Stimulated activated CD4-positive, alpha-beta T cell treated with anti-CD3 and anti-CD28 coated beads, Interleukin-4, amount 100 ng/mL, for 48 hours (primary cell): ENCODE results near the gene CGNL1.

Experiments
- DNase-seq, 2 donors: peaks; one replicate each; pipeline ENCODE4 v3.0.0-alpha.2; 2020; ENCODE audit warnings: low read depth in 2 of 2

Gene CGNL1

DNA sequence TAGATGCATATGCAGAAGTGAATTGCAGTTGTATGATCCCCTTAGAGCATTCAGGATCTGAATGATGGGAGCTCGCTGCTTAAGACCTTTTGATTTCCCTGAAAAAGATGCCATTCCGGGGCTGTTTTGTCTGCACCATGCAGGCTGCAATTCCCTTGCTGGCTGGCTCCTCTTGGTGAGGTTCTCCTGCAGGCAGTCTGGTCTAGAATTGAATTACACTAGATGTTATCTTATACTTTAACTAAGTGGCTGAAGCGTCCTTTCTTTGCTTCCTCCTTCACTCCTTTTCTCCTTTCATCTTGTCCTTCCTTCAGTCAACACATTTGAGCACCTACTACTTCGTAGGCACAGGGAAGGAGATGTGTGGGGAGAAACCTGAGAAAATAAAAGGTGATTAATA lies 196.8 kb downstream of the CGNL1 start:
- DNase-seq: no peak

DNA sequence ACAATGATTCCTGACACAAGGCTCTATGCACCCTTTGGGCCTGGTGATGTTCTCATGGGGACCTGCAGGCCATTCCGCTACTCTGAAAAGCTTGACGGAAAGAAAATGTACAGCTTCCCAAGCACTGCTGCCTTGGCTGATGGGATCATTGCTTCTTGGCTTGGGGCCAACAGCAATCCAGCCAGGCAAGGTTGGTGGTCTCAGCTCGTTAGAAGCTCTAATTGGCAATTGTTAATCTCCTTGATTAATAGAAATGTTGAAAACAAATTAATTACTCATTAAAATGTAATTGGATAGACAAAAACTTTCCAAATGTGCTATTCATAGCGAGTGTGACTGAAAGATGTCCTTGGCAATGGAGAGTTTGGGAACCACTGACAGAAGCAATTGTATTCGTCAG lies 199.1 kb downstream of the CGNL1 start:
- no peak for DNase-seq

DNA sequence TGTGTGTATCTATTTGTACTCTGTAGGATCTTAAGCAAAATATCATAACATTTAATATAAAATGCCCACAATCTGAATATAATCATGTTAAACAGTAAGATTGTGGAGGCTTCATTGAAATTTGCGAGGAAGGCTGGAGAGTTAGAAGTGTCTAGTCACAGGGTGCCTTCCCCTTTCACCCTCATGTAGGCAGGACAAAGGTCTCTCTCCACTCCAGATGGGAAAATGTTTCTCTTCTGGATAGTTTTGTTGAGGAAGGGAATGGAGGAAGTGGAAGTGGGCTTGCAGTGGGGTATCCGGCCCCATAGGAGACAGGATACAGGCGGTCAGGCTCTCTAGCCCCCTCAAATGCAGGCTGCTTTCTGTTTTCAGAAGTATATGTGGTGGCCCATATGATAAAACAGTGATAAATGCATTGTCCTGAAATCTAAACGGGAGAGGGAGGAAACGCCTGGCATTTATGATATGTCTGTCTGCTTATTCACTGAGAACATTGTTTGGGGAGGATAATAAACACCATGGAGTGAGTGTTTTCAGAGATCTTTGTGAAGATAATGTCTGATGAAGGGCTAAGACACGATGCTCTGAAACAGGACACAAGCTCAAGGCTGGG lies 202.1 kb downstream of the CGNL1 start:
- DNase-seq: no peak

DNA sequence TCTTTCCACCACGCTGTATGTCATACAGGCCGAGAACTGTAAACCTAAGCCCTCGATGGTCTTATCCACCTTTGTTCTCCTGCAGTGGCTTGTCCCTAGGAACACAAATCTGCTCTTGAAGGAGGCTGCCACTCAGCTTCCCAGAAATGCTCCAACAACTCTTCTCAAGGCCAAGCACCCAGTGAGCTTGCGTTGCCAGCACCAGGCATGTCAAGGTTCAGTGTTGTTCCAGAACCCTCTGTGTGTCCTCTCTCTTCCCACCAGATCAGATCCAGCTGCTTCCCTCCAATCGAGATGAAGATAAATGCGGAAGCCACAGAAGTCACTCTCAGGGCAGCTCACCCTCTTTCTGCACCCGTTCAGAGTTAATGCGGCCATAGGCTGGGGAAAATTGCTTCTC lies 204.1 kb downstream of the CGNL1 start:
- no peak for DNase-seq

DNA sequence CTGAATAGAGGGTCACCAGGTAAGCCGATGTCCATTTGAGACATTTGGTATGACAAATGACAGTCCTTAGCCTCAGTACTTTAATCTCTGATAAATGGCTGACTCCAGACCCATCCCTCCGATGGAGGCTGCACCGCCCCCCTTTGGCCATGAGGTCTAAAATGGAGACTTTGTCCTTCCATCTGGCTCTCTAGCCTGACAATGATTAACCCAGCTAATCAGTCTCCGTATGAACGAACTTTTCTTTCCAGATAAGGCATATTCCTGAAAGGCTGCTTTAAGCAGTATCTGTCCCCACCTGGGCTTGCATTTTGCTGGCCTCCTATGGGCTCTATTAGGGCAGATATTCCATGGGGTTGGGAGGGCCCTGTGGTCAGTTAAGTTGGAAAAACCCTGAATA lies 204.6 kb downstream of the CGNL1 start:
- no peak for DNase-seq

DNA sequence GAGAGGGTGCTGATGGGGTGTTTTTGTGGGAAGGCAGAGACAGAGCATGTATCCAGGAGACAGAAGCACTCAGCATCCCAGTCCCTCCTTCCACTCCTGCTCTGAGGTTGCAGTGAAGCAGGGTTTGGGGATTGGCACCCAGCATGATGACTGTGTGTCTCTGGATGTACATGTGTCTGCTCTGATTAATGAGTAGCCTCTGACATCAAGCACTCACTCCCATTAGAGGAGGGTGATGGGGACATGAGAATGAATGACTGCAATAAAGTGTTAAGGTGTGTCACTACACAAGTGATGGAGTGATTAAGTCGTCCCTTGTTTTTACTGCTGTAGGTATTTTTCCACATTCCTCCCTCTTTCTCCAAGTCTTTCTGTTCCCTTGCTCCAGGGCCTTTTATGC lies 205.8 kb downstream of the CGNL1 start:
- DNase-seq: no peak

DNA sequence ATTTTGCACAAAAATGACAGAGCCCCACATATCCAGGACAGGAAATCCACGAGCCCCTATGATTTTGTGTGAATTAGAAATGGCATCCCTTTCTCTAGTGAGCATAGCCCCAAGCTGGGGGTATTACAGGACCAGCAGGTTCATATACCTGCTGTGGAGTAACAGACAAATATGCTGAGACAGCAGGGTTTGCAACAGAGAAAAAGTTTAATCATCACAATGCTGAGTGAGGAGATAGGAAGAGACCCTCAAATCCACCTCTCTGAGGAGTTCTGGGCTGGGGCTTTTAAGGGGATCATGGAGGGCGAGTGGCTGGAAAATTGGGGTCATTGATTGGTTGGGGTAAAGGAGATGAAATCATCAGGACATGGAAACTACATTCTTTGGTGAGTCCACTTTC lies 207.0 kb downstream of the CGNL1 start:
- no peak for DNase-seq

DNA sequence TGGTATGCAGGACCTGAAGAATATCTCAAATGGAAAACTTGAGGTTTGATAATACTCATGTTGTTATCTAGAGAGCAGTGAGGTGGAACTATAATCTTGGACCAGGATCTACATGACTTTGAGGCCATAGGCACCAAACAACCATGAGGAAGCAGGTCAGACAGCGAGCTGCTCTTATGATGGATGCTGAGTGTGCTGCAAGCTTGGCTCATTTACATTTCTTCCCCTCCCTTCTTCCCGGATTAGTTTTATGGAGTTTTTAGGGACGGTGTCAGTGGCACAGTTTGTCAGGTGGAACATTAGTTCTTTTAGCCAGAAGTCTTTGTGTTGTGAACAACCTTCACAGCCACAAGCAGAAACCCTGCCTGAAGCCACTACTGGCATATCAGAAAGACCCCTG lies 207.4 kb downstream of the CGNL1 start:
- no peak for DNase-seq

DNA sequence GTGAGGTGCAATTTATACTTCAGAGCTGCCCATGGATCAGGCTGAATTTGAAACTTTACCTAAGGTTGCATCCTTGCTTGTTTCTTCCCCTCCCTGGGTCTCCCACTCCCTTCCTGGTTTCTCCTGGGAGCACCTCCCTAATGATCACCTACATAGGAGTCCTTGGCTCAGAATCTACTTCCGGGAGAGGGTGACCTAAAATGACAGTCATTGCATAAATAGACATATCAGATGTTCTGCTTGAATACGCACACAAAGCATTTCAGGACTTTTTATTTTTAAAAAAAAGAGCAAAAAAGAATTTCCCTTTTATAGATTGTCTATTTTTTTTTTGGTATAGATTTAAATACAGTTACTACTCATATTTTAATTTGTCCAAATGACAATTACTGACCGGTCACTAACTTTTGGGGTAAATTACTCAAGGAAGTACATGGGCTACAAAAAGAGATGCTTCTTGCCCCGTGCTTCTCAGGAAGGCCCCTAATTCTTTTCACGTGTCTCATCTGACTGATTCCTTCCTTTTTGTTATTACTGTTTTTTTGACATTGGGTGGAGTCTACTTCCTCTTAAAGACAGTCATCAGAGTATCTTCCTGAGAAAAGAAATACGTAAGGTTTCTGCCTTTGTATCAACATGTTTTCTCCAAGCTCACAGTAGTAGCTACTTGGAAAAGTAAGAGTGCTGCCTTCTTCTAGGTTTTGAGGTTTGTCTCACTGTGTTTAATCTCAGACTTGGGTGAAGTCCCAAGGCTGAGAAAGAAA lies 210.5 kb downstream of the CGNL1 start:
- DNase-seq: no peak

DNA sequence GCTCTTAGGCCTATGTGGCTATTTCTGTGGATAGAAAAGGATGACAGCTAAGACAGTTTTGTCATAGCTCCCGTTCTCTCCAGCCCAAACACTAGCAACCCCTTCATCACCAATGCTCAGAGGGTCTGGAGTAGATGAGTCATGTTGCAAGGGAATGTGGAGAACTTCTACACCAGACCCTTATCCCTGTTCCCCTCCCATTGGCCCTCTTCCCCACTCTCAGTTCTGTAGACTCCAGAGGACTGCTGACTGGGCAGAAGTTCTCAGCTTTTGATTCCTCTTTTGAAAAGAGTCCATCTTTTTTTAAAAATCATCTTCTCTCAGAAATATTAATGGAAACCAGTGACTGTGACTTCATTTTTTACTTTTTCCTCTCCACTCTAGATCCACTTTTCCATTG lies 213.0 kb downstream of the CGNL1 start:
- no peak for DNase-seq

DNA sequence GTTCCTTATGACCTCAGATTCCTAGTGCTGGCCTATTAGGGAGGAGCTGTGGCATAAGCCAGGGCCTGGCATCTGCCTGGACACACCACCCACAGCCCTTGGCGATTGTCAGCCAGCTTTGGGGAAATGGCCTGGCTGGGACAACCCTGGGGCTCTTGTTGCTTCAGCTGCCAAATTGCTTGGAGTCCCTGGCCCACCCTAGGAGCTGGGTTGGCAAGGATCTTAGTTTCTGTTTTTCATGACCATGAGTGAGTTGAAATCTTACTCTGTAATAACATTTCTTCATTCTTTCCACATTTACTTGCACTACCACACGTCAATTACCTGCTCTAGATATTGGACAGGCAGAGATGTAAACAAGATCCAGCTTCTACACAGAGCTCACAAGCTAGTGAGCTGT lies 213.4 kb downstream of the CGNL1 start:
- no peak for DNase-seq

DNA sequence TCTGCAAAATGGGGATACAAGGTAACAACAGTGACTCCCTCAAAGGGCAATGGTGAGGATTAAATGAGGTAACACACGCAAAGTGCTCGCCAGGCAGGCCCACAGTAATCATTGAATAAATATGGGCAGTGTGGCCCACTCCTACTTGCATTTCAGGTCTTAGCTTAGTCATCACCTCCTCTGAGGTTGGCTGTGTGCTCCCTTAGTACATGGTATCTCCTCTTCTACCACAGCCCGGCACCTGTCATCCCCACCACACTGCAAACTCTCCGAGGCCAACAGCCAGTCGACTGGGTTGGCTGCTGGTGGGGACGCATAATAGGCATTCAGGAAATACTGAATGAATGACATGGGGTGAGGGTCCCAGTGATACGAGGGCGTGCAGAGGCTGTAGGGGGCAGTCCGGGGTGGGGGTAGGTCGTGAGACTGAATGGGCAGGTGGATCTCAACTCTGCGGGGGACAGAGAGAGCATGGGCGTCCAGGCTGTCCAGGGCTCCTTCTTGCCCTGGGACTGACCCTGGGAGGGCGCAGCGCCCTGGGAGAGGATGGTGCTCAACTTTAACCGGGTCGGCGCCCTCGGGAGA lies 215.0 kb downstream of the CGNL1 start:
- no peak for DNase-seq

DNA sequence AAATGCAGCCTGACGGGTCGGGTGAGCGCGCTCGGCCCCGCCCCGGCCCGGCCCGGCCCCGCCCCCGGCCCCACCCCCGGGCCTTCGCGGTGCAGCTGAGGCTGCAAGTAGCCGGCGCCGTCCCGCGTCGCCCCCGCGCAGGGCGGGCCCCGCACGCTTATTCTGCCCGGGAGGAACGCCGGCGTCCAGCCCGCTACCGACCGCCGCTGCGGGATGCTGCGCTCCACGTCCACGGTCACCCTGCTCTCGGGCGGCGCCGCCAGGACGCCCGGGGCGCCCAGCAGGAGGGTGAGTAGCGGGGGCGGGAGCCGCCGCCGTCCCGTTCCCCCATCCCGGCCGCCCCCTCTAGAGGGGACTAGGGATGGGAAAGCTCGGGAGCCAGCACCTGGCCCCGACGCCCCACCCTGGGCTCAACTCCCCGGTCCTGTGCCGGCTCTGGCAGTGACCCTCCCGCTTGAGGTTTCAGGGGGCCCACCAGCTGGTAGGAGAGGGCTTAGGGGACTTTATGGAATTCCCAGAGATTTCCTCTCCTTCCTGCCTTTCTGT lies 215.6 kb downstream of the CGNL1 start, which contains the start of gene MYZAP:
Gene MYZAP, plus strand, starts transcription at position 83 of the 546 bp plus-strand sequence. Its CDS starts 131 bp downstream, at position 214.
- DNase-seq: peak; percentile 28 to 30

DNA sequence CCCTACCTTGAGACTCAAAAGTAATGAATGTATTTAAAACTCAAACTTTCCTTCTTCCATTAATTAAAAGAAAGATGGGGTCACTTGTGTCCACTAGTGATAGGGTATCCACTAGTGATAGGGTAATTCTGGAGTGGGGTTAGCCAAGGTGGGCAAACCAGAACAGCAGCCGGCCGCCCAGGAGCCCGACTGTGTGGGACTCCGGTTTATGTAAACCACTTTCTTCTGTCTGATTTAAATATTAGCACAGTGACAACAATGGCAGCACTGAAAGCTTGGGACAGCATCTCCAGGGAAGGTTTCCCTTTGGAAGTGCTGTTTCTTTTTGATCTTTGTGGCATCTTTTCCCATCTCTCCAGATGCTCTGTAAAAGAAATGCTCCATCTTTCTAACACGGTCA lies 216.1 kb downstream of the CGNL1 start:
- DNase-seq: no peak

DNA sequence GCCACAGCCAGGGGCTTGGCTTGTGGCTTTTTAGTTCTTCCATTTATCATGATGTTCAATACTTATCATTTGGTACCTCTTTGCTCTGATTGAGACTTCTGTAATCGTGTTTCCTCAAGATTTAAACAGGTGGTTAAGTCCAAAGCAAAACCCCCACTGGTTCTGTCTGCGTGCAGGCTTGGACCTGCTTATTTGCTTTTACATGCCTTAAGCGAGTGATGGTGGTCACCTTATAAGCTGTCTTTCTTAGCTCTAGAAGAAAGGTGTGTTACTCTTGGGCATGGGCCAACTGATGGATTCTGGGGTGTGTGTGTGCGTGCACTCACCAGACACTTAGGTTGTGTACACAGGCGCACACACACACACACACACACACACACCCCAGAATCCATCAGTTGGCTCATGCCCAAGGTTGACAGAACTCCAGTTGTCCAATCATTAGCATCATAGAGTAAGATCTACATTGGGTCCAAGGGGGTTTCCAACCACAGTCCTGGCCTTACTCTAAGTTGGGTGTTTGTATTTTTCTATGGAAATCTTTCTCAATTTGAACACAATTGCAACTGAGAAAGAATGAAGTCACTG lies 216.6 kb downstream of the CGNL1 start:
- no peak for DNase-seq

DNA sequence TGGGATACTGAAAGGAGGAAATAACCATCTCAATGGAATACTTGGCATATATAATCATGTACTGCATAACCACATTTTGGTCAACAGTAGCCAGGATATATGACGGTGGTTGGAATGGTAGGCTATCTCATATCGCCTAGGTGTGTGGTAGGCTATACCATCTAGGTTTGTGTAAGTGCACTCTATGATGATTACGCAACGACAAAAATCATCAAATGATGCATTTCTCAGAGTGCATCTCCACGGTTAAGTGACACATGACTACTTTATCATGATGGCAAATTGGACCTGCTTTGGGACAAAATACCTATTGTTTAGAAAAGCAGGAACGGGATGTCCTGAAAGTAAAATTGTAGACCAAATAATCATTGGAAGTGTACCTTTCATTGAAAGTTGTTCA lies 218.2 kb downstream of the CGNL1 start:
- no peak for DNase-seq

DNA sequence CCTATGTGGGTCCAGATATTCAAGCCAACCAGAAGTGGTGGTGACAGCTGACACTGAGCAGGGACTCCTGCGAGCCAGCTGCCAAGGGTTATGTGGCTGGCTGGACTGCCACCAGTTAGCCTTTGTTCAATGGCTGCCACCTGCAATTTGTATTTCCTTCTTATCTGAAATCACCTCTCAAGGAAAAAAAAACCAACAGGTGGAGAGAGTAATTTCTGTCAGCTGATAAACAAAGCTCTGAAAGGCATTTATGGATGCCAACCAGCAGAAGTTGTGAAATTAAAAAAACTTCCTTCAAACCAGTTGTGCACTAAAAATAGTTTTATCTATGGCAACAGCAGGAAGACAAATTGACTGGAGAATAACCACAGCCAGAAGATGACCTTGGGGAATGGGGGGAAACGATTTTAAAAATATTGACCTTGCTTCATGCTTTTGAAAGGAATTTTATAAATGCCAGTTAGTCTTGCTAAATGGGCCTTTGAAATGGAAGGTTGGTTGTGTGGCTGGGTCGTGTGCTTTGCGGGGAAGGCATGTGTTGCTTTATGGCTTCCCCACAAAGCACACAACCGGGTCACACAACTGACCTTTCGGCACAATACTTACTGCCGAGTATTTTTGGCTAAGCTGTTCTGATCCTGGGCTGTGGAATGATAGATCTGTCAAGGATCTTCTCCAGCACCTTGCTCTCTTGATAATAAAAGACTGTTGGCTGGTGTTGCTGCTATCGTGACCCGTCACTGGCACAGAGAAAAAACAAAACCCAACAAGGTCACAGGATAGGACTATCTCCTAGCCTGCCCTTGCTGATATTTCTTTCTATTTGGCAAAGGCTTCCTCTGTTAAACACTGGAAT lies 218.9 kb downstream of the CGNL1 start:
- DNase-seq: no peak

DNA sequence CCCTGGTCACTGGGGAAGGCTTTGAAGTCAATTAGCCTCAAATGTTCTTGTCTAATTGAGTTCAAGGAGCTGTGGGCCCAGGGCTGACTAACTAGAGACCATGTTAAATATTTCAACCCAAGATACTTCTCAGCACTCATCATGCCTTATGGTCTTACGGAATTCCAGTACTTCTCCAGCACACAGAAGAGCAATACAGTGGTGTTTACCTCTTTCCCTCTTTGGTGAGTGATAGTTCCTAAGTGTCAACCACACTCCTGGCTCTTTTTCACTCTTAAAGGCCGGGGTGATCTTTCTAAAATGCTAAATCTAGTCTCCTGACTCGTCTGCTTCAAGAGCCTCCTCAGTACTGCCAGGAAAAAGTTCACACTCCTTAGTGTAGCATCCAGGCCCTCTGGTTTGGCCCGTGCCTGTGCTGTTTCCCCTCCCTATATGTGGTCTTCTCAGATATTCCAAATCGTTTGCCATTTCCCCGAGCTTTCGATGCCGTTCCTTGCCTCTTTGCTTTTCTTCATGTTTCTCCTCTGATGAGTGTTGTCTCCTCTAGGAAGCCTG lies 220.1 kb downstream of the CGNL1 start:
- no peak for DNase-seq

DNA sequence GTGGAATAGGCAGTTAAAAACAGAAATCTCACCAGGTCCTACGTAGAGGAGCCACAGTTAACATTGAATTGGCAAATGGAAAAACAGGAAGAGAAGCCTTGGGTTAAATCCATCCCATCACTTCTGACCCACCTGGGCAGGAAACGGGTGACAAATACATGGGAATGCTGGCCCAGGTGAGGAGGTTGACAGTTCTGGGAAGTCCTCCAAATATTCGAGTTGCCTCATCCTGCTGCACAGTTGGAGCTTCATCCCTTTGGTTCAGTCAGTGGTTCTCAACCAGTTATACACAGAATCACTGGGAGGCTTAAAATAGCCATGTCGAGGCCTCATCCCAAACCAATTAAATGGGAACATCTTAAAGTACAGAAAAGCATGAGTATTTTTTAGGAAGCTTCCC lies 220.7 kb downstream of the CGNL1 start:
- DNase-seq: no peak

DNA sequence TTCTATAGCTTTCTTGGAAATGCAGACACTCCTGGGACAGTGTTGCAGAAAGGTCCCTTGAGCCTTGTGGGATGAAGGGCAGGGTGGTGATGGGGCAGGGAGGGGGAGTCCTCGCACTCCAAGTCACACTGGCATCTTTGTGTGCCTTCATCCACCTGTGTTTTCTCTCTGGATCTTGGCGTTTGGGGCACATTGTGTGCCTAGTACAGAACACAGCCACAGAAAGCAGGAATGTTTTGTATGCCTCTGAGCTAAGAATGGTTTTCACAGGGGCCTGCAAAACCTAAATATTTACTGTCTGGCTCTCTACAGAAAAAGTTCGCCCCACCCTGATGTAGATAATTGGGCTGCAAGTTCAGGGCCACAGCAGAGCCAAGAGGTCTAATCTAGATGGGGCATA lies 221.1 kb downstream of the CGNL1 start:
- DNase-seq: no peak

DNA sequence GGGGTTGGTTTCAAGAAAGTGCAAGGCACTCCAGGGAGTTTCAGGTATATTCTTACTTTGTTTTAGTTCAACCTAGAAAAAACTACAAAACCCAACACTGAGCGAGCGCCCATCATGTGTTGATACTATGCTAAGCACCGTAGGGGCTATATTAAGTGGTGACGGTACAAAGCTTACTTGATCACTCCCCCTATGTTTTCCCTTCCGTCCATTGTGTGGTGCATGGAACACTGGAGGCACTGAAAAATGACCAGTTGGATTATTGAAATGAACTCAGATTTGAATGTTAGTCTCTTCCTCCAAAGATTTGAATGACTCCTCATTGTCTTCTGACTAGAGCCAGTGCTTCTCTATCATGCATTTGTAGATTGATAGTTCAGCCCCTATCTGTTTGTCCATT lies 222.0 kb downstream of the CGNL1 start:
- no peak for DNase-seq
